DMS79 treated with DMSO at 0.1 percent for 48 hours (cell line): ENCODE data around the gene ARHGAP26.
"Not testable (repeated sequence)": the region's sequence is repeated elsewhere in the genome, so short reads cannot be mapped to it uniquely, and the experiment has no call there.

Source experiments
- DNase-seq: peaks from one replicate; lab custom pipeline; 2025; lab: John Stamatoyannopoulos, UW

ARHGAP26 gene

GRCh38 chr5:143088702-143089101 lies 318.5 kb downstream of the ARHGAP26 start:
- DNase-seq = not testable (repeated sequence)

GRCh38 chr5:143090044-143090443 lies 319.9 kb downstream of the ARHGAP26 start:
- not testable (repeated sequence) for DNase-seq

GRCh38 chr5:143092711-143093451 lies 322.7 kb downstream of the ARHGAP26 start:
- DNase-seq = not testable (repeated sequence)

- no peak for DNase-seq
Observed at GRCh38 chr5:143093452-143094086, 323.4 kb downstream of the ARHGAP26 start.

GRCh38 chr5:143094087-143094521 lies 323.9 kb downstream of the ARHGAP26 start:
- no peak for DNase-seq

GRCh38 chr5:143094608-143095007 lies 324.4 kb downstream of the ARHGAP26 start:
- not testable (repeated sequence) for DNase-seq

- DNase-seq = no peak
Observed at GRCh38 chr5:143101121-143101520, 330.9 kb downstream of the ARHGAP26 start.

- DNase-seq = no peak
Observed at GRCh38 chr5:143101725-143102386, 331.7 kb downstream of the ARHGAP26 start.

GRCh38 chr5:143102411-143102810 lies 332.2 kb downstream of the ARHGAP26 start:
- no peak for DNase-seq

GRCh38 chr5:143105216-143105905 lies 335.2 kb downstream of the ARHGAP26 start:
- no peak for DNase-seq

GRCh38 chr5:143106174-143106573 lies 336.0 kb downstream of the ARHGAP26 start:
- DNase-seq = no peak

GRCh38 chr5:143108498-143109128 lies 338.4 kb downstream of the ARHGAP26 start:
- DNase-seq = peak; percentile 64

- no peak for DNase-seq
Observed at GRCh38 chr5:143110591-143110990, 340.4 kb downstream of the ARHGAP26 start.

GRCh38 chr5:143111799-143112198 lies 341.6 kb downstream of the ARHGAP26 start:
- DNase-seq = no peak

GRCh38 chr5:143113461-143113860 lies 343.3 kb downstream of the ARHGAP26 start:
- DNase-seq = no peak

- no peak for DNase-seq
Observed at GRCh38 chr5:143114481-143114880, 344.3 kb downstream of the ARHGAP26 start.

- no peak for DNase-seq
Observed at GRCh38 chr5:143115381-143115780, 345.2 kb downstream of the ARHGAP26 start.

GRCh38 chr5:143116814-143117213 lies 346.6 kb downstream of the ARHGAP26 start:
- no peak for DNase-seq

GRCh38 chr5:143117821-143118220 lies 347.6 kb downstream of the ARHGAP26 start:
- DNase-seq = no peak

- DNase-seq = no peak
Observed at GRCh38 chr5:143118222-143118621, 348.0 kb downstream of the ARHGAP26 start.

GRCh38 chr5:143118818-143119217 lies 348.6 kb downstream of the ARHGAP26 start:
- DNase-seq = not testable (repeated sequence)

GRCh38 chr5:143119291-143119769 lies 349.2 kb downstream of the ARHGAP26 start:
- no peak for DNase-seq
